ENCODE measurements around the gene ENO3.

The ENO3 gene

GRCh38 chr17:4937553-4937952 lies 13.4 kb upstream of the ENO3 start:
- Histone ChIP-seq H3K27ac (ENCODE audit: low read length) (no peak overlapping the region), H3K9me3 (ENCODE audit: control insufficient read depth, insufficient read depth, low read length) (no peaks in the 10 kb centered on the region), H3K27me3 (ENCODE audit: control insufficient read depth, insufficient read depth, low read length) (no peaks in the 10 kb centered on the region), H3K4me3 (ENCODE audit: low read length) (no peak overlapping the region), H3K4me1 (ENCODE audit: control insufficient read depth, insufficient read depth, low read length) (peaks cover 6% of the 10 kb centered on the region), H3K36me3 (ENCODE audit: control insufficient read depth, insufficient read depth, low read length) (peaks cover 7% of the 10 kb centered on the region; the same call in 1 of the 2 replicates)
- WGBS (ENCODE audit: insufficient coverage, insufficient read length): no CpG with 5 or more reads among the region's 16 CpGs
- no peak for DNase-seq (ENCODE audit: low read depth, low spot score)

DNA sequence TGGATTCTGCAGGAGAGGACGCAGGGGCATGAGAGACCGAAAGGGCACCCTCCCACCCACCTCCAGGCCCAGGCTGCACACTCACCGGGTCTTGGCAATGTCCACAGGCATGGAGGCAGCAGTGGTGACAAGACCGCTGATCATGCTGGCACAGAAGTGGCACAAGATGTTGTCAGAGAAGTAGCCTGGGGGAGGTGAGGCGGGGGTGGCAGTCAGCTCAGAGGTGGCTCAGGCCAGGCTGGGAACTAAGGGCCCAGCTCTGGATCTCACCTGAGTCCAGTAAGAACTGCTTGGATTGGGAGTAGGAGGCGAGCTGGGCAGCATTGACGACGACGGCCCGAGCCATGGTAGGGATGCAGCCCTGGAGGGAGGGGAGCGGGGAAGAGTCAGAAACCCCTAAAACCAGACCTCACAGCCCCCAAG lies 12.8 kb upstream of the ENO3 start:
- Histone ChIP-seq H3K4me1 (ENCODE audit: control insufficient read depth, insufficient read depth, low read length) (peaks cover 6% of the 10 kb centered on the region), H3K4me3 (ENCODE audit: low read length) (no peak overlapping the region), H3K27ac (ENCODE audit: low read length) (no peak overlapping the region), H3K27me3 (ENCODE audit: control insufficient read depth, insufficient read depth, low read length) (no peaks in the 10 kb centered on the region), H3K36me3 (ENCODE audit: control insufficient read depth, insufficient read depth, low read length) (peaks cover 9% of the 10 kb centered on the region; the same call in 1 of the 2 replicates), H3K9me3 (ENCODE audit: control insufficient read depth, insufficient read depth, low read length) (no peaks in the 10 kb centered on the region)
- WGBS (ENCODE audit: insufficient coverage, insufficient read length): no CpG with 5 or more reads among the region's 11 CpGs
- no peak for DNase-seq (ENCODE audit: low read depth, low spot score)

DNA sequence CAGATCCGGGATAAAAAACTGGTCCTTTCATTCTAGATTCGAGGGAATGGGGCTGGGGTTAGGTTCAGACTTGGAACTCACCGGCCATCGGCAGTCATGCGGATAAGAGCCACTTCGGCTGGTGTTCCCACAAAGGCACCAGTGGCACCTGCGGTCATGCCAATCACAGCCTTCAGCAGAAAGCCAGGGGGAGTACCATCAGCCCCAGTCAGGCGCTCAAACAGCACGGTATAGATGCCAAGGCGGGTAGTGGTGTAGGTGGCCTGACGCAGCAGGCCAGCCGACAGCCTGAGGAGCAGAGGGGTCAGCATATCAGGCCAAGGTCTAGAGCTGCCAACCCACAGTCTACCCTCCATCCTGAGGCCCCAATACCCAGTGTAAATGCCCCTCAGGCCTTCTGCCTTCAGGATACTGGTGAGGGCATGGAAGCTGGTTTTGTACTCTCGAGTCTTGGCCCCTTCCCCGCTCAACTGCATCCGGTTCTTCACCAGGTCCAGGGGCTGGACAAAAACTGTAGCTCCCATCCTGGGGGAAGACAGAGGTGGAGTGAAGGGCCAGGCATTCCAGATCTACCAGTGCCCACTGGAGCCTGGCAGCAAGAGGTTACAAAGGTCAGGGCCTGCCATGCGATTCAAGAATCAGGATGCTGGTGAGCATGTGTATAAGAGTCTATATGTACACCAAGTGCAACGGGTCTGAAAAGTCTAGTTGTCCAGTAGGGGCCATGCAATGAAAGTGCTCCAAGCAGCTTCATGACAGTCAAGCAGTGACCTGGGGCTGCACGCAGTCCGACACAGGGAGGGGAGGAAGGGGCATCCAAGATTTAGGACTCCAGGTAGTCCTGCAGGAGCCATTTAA lies 12.0 kb upstream of the ENO3 start:
- WGBS (ENCODE audit: insufficient coverage, insufficient read length): no CpG with 5 or more reads among the region's 19 CpGs
- Histone ChIP-seq H3K36me3 (ENCODE audit: control insufficient read depth, insufficient read depth, low read length) (peaks cover 14% of the 10 kb centered on the region; the same call in 1 of the 2 replicates), H3K4me1 (ENCODE audit: control insufficient read depth, insufficient read depth, low read length) (peaks cover 6% of the 10 kb centered on the region), H3K9me3 (ENCODE audit: control insufficient read depth, insufficient read depth, low read length) (no peaks in the 10 kb centered on the region), H3K27ac (ENCODE audit: low read length) (no peak overlapping the region), H3K27me3 (ENCODE audit: control insufficient read depth, insufficient read depth, low read length) (no peaks in the 10 kb centered on the region), H3K4me3 (ENCODE audit: low read length) (peak overlapping the region; percentile 68)
- no peak for DNase-seq (ENCODE audit: low read depth, low spot score)

- no CpG with 5 or more reads among the region's 16 CpGs for WGBS (ENCODE audit: insufficient coverage, insufficient read length)
Measured at GRCh38 chr17:4939546-4939795, 11.4 kb upstream of the ENO3 start.

GRCh38 chr17:4939796-4940554 lies 10.9 kb upstream of the ENO3 start, which contains the start of the genes RNF167 and SLC25A11:
RNF167 (plus strand) TSS chr17:4940268; CDS start chr17:4940910, 642 bp downstream.
SLC25A11 (minus strand) TSS chr17:4940046; CDS start chr17:4939910, 136 bp downstream.
- no peaks in the 10 kb centered on the region for H3K9me3 ChIP-seq (ENCODE audit: control insufficient read depth, insufficient read depth, low read length)
- H3K4me3 ChIP-seq (ENCODE audit: low read length): peak within 1 kb of the TSS; percentile 68
- peaks cover 19% of the 10 kb centered on the region; the same call in 1 of the 2 replicates for H3K36me3 ChIP-seq (ENCODE audit: control insufficient read depth, insufficient read depth, low read length)
- DNase-seq (ENCODE audit: low read depth, low spot score): peak; percentile 93
- no peaks in the 10 kb centered on the region for H3K27me3 ChIP-seq (ENCODE audit: control insufficient read depth, insufficient read depth, low read length)
- H3K27ac ChIP-seq (ENCODE audit: low read length): no peak within 1 kb of the TSS
- peaks cover 6% of the 10 kb centered on the region for H3K4me1 ChIP-seq (ENCODE audit: control insufficient read depth, insufficient read depth, low read length)
- no CpG with 5 or more reads among the region's 72 CpGs for WGBS (ENCODE audit: insufficient coverage, insufficient read length)

More at GRCh38 chr17:4939546-4939795, 11.4 kb upstream of the ENO3 start:
- Histone ChIP-seq H3K27ac (ENCODE audit: low read length) (no peak overlapping the region), H3K27me3 (ENCODE audit: control insufficient read depth, insufficient read depth, low read length) (no peaks in the 10 kb centered on the region), H3K9me3 (ENCODE audit: control insufficient read depth, insufficient read depth, low read length) (no peaks in the 10 kb centered on the region), H3K4me3 (ENCODE audit: low read length) (peak overlapping the region; percentile 68), H3K4me1 (ENCODE audit: control insufficient read depth, insufficient read depth, low read length) (peaks cover 6% of the 10 kb centered on the region), H3K36me3 (ENCODE audit: control insufficient read depth, insufficient read depth, low read length) (peaks cover 15% of the 10 kb centered on the region; the same call in 1 of the 2 replicates)
- no peak for DNase-seq (ENCODE audit: low read depth, low spot score)

DNA sequence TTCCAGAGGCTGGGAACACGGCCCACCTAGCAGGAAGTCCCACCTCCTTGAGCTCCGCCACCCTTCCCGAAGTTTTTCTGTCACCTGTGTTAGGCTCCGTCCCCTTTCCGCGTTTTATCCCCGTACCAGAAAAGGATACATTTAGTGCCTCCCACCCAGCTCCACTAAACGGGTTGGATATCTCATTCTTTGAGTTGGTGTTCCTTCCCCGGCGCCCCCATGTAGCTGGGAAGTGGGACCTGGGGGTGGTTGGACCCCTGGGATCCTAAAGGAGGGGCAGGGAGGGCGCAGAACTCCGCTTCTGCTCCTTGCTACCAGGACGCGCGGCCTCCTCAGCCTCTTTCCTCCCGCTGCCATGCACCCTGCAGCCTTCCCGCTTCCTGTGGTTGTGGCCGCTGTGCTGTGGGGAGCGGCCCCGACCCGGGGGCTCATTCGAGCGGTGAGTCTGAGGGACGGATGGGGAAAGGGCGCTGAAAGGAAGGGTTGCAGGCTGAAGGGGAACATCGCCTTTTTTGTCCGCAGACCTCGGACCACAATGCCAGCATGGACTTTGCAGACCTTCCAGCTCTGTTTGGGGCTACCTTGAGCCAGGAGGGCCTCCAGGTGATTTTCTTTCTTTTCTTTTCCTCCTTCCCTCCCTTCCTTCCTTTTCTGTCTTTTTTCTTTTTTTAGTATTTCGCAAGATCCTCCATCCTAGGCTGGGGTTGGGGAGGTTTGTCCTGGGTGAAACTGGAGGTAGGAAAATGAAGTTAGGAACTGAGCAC lies 10.2 kb upstream of the ENO3 start:
- Histone ChIP-seq H3K36me3 (ENCODE audit: control insufficient read depth, insufficient read depth, low read length) (peaks cover 21% of the 10 kb centered on the region; the same call in 1 of the 2 replicates), H3K4me1 (ENCODE audit: control insufficient read depth, insufficient read depth, low read length) (peaks cover 6% of the 10 kb centered on the region), H3K27ac (ENCODE audit: low read length) (no peak overlapping the region), H3K27me3 (ENCODE audit: control insufficient read depth, insufficient read depth, low read length) (no peaks in the 10 kb centered on the region), H3K4me3 (ENCODE audit: low read length) (peak overlapping the region; percentile 68), H3K9me3 (ENCODE audit: control insufficient read depth, insufficient read depth, low read length) (no peaks in the 10 kb centered on the region)
- no peak for DNase-seq (ENCODE audit: low read depth, low spot score)
- no CpG with 5 or more reads among the region's 29 CpGs for WGBS (ENCODE audit: insufficient coverage, insufficient read length)

GRCh38 chr17:4941319-4941610 lies 9.7 kb upstream of the ENO3 start:
- H3K27ac ChIP-seq (ENCODE audit: low read length): no peak overlapping the region
- no peak for DNase-seq (ENCODE audit: low read depth, low spot score)
- no CpG with 5 or more reads among the region's 4 CpGs for WGBS (ENCODE audit: insufficient coverage, insufficient read length)
- peaks cover 8% of the 10 kb centered on the region for H3K4me1 ChIP-seq (ENCODE audit: control insufficient read depth, insufficient read depth, low read length)
- H3K4me3 ChIP-seq (ENCODE audit: low read length): peak overlapping the region; percentile 68; the same call in 1 of the 2 replicates
- no peaks in the 10 kb centered on the region for H3K9me3 ChIP-seq (ENCODE audit: control insufficient read depth, insufficient read depth, low read length)
- no peaks in the 10 kb centered on the region for H3K27me3 ChIP-seq (ENCODE audit: control insufficient read depth, insufficient read depth, low read length)
- H3K36me3 ChIP-seq (ENCODE audit: control insufficient read depth, insufficient read depth, low read length): peaks cover 27% of the 10 kb centered on the region; the same call in 1 of the 2 replicates

- Histone ChIP-seq H3K27me3 (ENCODE audit: control insufficient read depth, insufficient read depth, low read length) (no peaks in the 10 kb centered on the region), H3K27ac (ENCODE audit: low read length) (no peak overlapping the region), H3K4me3 (ENCODE audit: low read length) (no peak overlapping the region), H3K4me1 (ENCODE audit: control insufficient read depth, insufficient read depth, low read length) (peaks cover 8% of the 10 kb centered on the region), H3K36me3 (ENCODE audit: control insufficient read depth, insufficient read depth, low read length) (peaks cover 30% of the 10 kb centered on the region), H3K9me3 (ENCODE audit: control insufficient read depth, insufficient read depth, low read length) (no peaks in the 10 kb centered on the region)
- WGBS (ENCODE audit: insufficient coverage, insufficient read length): no CpG with 5 or more reads among the region's 13 CpGs
- no peak for DNase-seq (ENCODE audit: low read depth, low spot score)
Measured at GRCh38 chr17:4942760-4943508, 8.0 kb upstream of the ENO3 start.

DNA sequence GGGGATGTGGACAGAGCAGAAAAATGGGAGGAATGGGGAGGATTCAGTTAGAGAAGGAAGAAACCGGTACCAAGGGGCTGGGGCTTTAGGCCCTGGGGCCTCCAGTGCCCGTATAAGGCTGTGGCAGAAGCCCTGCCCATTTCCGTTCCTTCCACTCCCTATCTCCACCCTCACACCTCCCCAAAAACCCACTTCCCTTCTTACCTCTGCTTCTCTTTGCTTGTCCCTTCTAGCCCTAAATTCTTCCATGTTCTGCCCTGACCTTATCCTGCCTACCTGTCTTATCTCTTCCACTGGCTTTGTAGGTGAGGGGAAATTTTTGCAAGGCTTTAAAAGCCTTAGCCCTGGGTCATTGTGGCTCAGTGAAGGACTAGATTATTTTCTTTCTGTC lies 6.8 kb upstream of the ENO3 start:
- Histone ChIP-seq H3K4me1 (ENCODE audit: control insufficient read depth, insufficient read depth, low read length) (peaks cover 3% of the 10 kb centered on the region; the same call in 1 of the 2 replicates), H3K27me3 (ENCODE audit: control insufficient read depth, insufficient read depth, low read length) (no peaks in the 10 kb centered on the region), H3K27ac (ENCODE audit: low read length) (no peak overlapping the region), H3K9me3 (ENCODE audit: control insufficient read depth, insufficient read depth, low read length) (no peaks in the 10 kb centered on the region), H3K4me3 (ENCODE audit: low read length) (no peak overlapping the region), H3K36me3 (ENCODE audit: control insufficient read depth, insufficient read depth, low read length) (peaks cover 26% of the 10 kb centered on the region)
- WGBS (ENCODE audit: insufficient coverage, insufficient read length): no CpG with 5 or more reads among the region's 3 CpGs
- no peak for DNase-seq (ENCODE audit: low read depth, low spot score)
